ENCODE measurements around the gene PLEKHA1.

Gene PLEKHA1

GRCh38 chr10:122344741-122345258 lies 29.7 kb upstream of the PLEKHA1 start:
- no peak for DNase-seq (ENCODE audit: low read depth in 1 of 2, low spot score in 1 of 2)
- Histone ChIP-seq H3K27ac (replicated peaks) (no peak overlapping the region), H3K27me3 (ENCODE audit: insufficient read depth, poor library complexity, severe bottlenecking) (no peaks in the 10 kb centered on the region), H3K4me3 (replicated peaks; ENCODE audit: insufficient read depth, low read length) (no peak overlapping the region)
- no peak for TF ChIP-seq GABPA (IDR thresholded peaks at IDR 0.05; ENCODE audit: low read depth)
- no peak for TF ChIP-seq REST (IDR thresholded peaks at IDR 0.05; ENCODE audit: insufficient replicate concordance, low read depth)
- TF ChIP-seq SPI1 (IDR thresholded peaks at IDR 0.05; ENCODE audit: borderline replicate concordance, low read depth) = no peak
- no peak for TF ChIP-seq CTCF (IDR thresholded peaks at IDR 0.05; ENCODE audit: insufficient read depth, low read length)
- no peak for TF ChIP-seq POLR2AphosphoS5 (IDR thresholded peaks at IDR 0.05; ENCODE audit: low read depth)

- no peak for DNase-seq (ENCODE audit: low read depth in 1 of 2, low spot score in 1 of 2)
- TF ChIP-seq SPI1 (IDR thresholded peaks at IDR 0.05; ENCODE audit: borderline replicate concordance, low read depth) = no peak
- no peak for TF ChIP-seq CTCF (IDR thresholded peaks at IDR 0.05; ENCODE audit: insufficient read depth, low read length)
- no peak for TF ChIP-seq REST (IDR thresholded peaks at IDR 0.05; ENCODE audit: insufficient replicate concordance, low read depth)
- no peak overlapping the region for H3K27ac ChIP-seq (replicated peaks)
- H3K27me3 ChIP-seq (ENCODE audit: insufficient read depth, poor library complexity, severe bottlenecking) = no peaks in the 10 kb centered on the region
- H3K4me3 ChIP-seq (replicated peaks; ENCODE audit: insufficient read depth, low read length) = no peak overlapping the region
Observed at GRCh38 chr10:122346326-122346950, 28.1 kb upstream of the PLEKHA1 start.

GRCh38 chr10:122347170-122347841 lies 27.2 kb upstream of the PLEKHA1 start:
- no peak overlapping the region for H3K4me3 ChIP-seq (replicated peaks; ENCODE audit: insufficient read depth, low read length)
- no peak overlapping the region for H3K27ac ChIP-seq (replicated peaks)
- no peak for DNase-seq (ENCODE audit: low read depth in 1 of 2, low spot score in 1 of 2)
- TF ChIP-seq SPI1 (IDR thresholded peaks at IDR 0.05; ENCODE audit: borderline replicate concordance, low read depth) = no peak
- TF ChIP-seq POLR2AphosphoS5 (IDR thresholded peaks at IDR 0.05; ENCODE audit: low read depth) = no peak
- no peak for TF ChIP-seq REST (IDR thresholded peaks at IDR 0.05; ENCODE audit: insufficient replicate concordance, low read depth)
- no peak for TF ChIP-seq CTCF (IDR thresholded peaks at IDR 0.05; ENCODE audit: insufficient read depth, low read length)
- TF ChIP-seq GABPA (IDR thresholded peaks at IDR 0.05; ENCODE audit: low read depth) = no peak
- no peaks in the 10 kb centered on the region for H3K27me3 ChIP-seq (ENCODE audit: insufficient read depth, poor library complexity, severe bottlenecking)

All from HL-60 (cell line).